Kidney (tissue), 14 donors: Measurements from ENCODE around the gene NPAS3. TPM values are rescaled to one million over a fixed set of nuclear protein-coding genes. Genes with fewer than 3 reads are reported as not detected.

ENCODE experiments used
- DNase-seq, 5 donors: peaks; one replicate each; pipeline ENCODE4 v3.0.0-alpha.2; 2013 to 2020
- FAIRE-seq: peaks from 2 replicates; lab custom pipeline; 2012; peaks lifted over from hg19 to GRCh38; lab: Jason Lieb, UNC
- H3K27ac ChIP-seq, 2 donors: one replicate each; pipeline ENCODE4 v1.7.0; 2013; ENCODE audit warnings: low read depth in 2 of 2, low read length in 2 of 2, inconsistent platforms in 1 of 2
- H3K27me3 ChIP-seq: one replicate; pipeline ENCODE4 v1.7.1; 2013; ENCODE audit warnings: low read length, inconsistent platforms; ENCODE audit not compliant: control insufficient read depth, insufficient read depth
- H3K36me3 ChIP-seq, 3 donors: one replicate each; pipeline versions ENCODE4 v1.7.0 to v1.7.1; 2013; ENCODE audit warnings: low read length in 3 of 3, control low read depth in 1 of 3, inconsistent platforms in 1 of 3; ENCODE audit not compliant: insufficient read depth in 3 of 3, control insufficient read depth in 2 of 3
- H3K4me1 ChIP-seq, 3 donors: one replicate each; pipeline versions ENCODE4 v1.7.0 to v1.7.1; 2013; ENCODE audit warnings: low read length in 3 of 3, inconsistent platforms in 1 of 3, low read depth in 1 of 3; ENCODE audit not compliant: control insufficient read depth in 2 of 3, insufficient read depth in 2 of 3
- H3K4me3 ChIP-seq, 3 donors: one replicate each; pipeline versions ENCODE4 v1.7.0 to v1.8.1; 2013; ENCODE audit warnings: low read length in 3 of 3, control low read depth in 1 of 3, inconsistent platforms in 1 of 3
- H3K9ac ChIP-seq, 3 donors: one replicate each; pipeline versions ENCODE4 v1.7.0 to v1.7.1; 2013; ENCODE audit warnings: low read length in 3 of 3, control low read depth in 1 of 3, inconsistent platforms in 1 of 3
- H3K9me3 ChIP-seq, 3 donors: one replicate each; pipeline versions ENCODE4 v1.7.0 to v1.7.1; 2013; ENCODE audit warnings: low read length in 3 of 3, control low read depth in 1 of 3, inconsistent platforms in 1 of 3; ENCODE audit not compliant: control insufficient read depth in 2 of 3, insufficient read depth in 1 of 3
- CTCF ChIP-seq: IDR thresholded peaks from 3 replicates; pipeline ENCODE4 v1.5.1; 2012; ENCODE audit warnings: mild to moderate bottlenecking, moderate library complexity, borderline replicate concordance; ENCODE audit not compliant: insufficient read depth; ENCODE audit errors: extremely low read depth
- intact Hi-C: fragments of 100-400 bp; cut with DNase I; formaldehyde crosslinking; loops from one replicate; pipeline ENCODE4 v1.11.1; 2022
- polyA plus RNA-seq: library from polyadenylated mRNA; stranded (reverse); fragments of 350-450 nt; fragmentation: Illumina TruSeq; extraction: RNeasy Lipid Tissue Mini Kit (QIAGEN cat#74804); gene quantifications from one replicate; pipeline ENCODE4 v1.2.3, GENCODE V29; 2014; ENCODE audit warnings: low read depth, low replicate concordance; ENCODE audit not compliant: insufficient read depth
- total RNA-seq: library from RNA; stranded (reverse); fragmentation: NEBNext Ultra II Directional; extraction: Animal tissue kit (Norgen Biotek cat#: 25700); gene quantifications from one replicate; pipeline ENCODE4 v1.2.1, GENCODE V29; 2021
- donor health status: control.
- donor health status: control.
- donor health status: control.
- donor health status: control.
- donor health status: control.
- donor health status: DM: yes; HTN: yes; CAD: no.
- donor health status: Normal renal cell carcinoma (clear cell type).

Gene NPAS3
- total and polyA plus RNA-seq, 2 donors from 2014 or later = 0.82 to 5.0 TPM

- DNase-seq (no peak), FAIRE-seq (no peak)
- intact Hi-C loops = no loop called here
- no peaks in the 10 kb centered on the region for H3K9me3 ChIP-seq
- no peaks in the 10 kb centered on the region for H3K4me1 ChIP-seq
- H3K27me3 ChIP-seq = no peaks in the 10 kb centered on the region
- H3K9ac ChIP-seq = no peak overlapping the region
- H3K27ac ChIP-seq = no peak overlapping the region
- no peak for TF ChIP-seq CTCF
- no peaks in the 10 kb centered on the region for H3K36me3 ChIP-seq
- no peak overlapping the region for H3K4me3 ChIP-seq
These were observed 673.5 kb downstream of the NPAS3 start for GRCh38 chr14:33612197-33612505.

GRCh38 chr14:33617154-33617553 lies 678.5 kb downstream of the NPAS3 start:
- intact Hi-C loops = no loop called here
- Histone ChIP-seq H3K4me1 (no peaks in the 10 kb centered on the region), H3K9me3 (no peaks in the 10 kb centered on the region), H3K27me3 (no peaks in the 10 kb centered on the region), H3K9ac (no peak overlapping the region), H3K36me3 (no peaks in the 10 kb centered on the region), H3K27ac (no peak overlapping the region), H3K4me3 (no peak overlapping the region)
- no peak for TF ChIP-seq CTCF
- peak in 2 of 5 donors; percentile 3 to 13 for DNase-seq
- no peak for FAIRE-seq

- no peaks in the 10 kb centered on the region for H3K36me3 ChIP-seq
- no peaks in the 10 kb centered on the region for H3K27me3 ChIP-seq
- no peaks in the 10 kb centered on the region for H3K9me3 ChIP-seq
- H3K4me1 ChIP-seq = no peaks in the 10 kb centered on the region
- DNase-seq (no peak), FAIRE-seq (no peak)
- H3K27ac ChIP-seq = no peak overlapping the region
- intact Hi-C loops = no loop called here
- H3K9ac ChIP-seq = no peak overlapping the region
- no peak for TF ChIP-seq CTCF
- no peak overlapping the region for H3K4me3 ChIP-seq
These were observed 679.9 kb downstream of the NPAS3 start for GRCh38 chr14:33618361-33619105.

GRCh38 chr14:33622496-33622895 lies 683.8 kb downstream of the NPAS3 start:
- no peaks in the 10 kb centered on the region for H3K9me3 ChIP-seq
- no peak for FAIRE-seq
- no peaks in the 10 kb centered on the region for H3K36me3 ChIP-seq
- no peak overlapping the region for H3K4me3 ChIP-seq
- H3K4me1 ChIP-seq = no peaks in the 10 kb centered on the region
- H3K9ac ChIP-seq = no peak overlapping the region
- TF ChIP-seq CTCF = no peak
- H3K27me3 ChIP-seq = no peaks in the 10 kb centered on the region
- intact Hi-C loops = no loop called here
- DNase-seq = no peak
- no peak overlapping the region for H3K27ac ChIP-seq
